Fibroblast of peridontal ligament (primary cell): ENCODE data around the gene NUTF2.

Experiments
- DNase-seq: peaks from one replicate; pipeline ENCODE4 v3.0.0-alpha.2; 2010; ENCODE audit errors: extremely low read depth

NUTF2 gene

GRCh38 chr16:67837811-67838210 lies 8.9 kb upstream of the NUTF2 start:
- DNase-seq: no peak

GRCh38 chr16:67841198-67841815 lies 5.4 kb upstream of the NUTF2 start:
- no peak for DNase-seq

- DNase-seq: peak; percentile 94
These were observed 4.8 kb upstream of the NUTF2 start, which contains the start of gene THAP11 for GRCh38 chr16:67841816-67842508. TSS of gene THAP11 (plus strand) at chr16:67842320. CDS start at chr16:67842555, 235 bp downstream.

- DNase-seq: peak; percentile 46
These were observed 4.0 kb upstream of the NUTF2 start for GRCh38 chr16:67842509-67843342.

- peak; percentile 31 for DNase-seq
These were observed 3.4 kb upstream of the NUTF2 start for GRCh38 chr16:67843343-67843765.

- DNase-seq: peak; percentile 52
These were observed 2.2 kb upstream of the NUTF2 start for GRCh38 chr16:67844497-67844896.

- no peak for DNase-seq
These were observed 1.3 kb upstream of the NUTF2 start for GRCh38 chr16:67845291-67846062.

- no peak for DNase-seq
These were observed 742 bp upstream of the NUTF2 start for GRCh38 chr16:67846063-67846319.

- peak; percentile 28 for DNase-seq
These were observed 530 bp downstream of the NUTF2 start, which contains the start of gene CENPT for GRCh38 chr16:67847064-67847861. TSS of gene CENPT (minus strand) at chr16:67847693. CDS start at chr16:67833859, 13,834 bp downstream.

GRCh38 chr16:67848118-67848517 lies 1.4 kb downstream of the NUTF2 start:
- no peak for DNase-seq

- no peak for DNase-seq
These were observed 6.9 kb downstream of the NUTF2 start for GRCh38 chr16:67853670-67854069.

- DNase-seq: no peak
These were observed 9.1 kb downstream of the NUTF2 start for GRCh38 chr16:67855789-67856188.

- DNase-seq: no peak
These were observed 10.3 kb downstream of the NUTF2 start for GRCh38 chr16:67856927-67857546.

GRCh38 chr16:67857547-67858233 lies 11.0 kb downstream of the NUTF2 start:
- peak; percentile 84 for DNase-seq

GRCh38 chr16:67858500-67858899 lies 11.8 kb downstream of the NUTF2 start:
- no peak for DNase-seq

- DNase-seq: peak; percentile 58
These were observed 14.1 kb downstream of the NUTF2 start for GRCh38 chr16:67860589-67861398.

- no peak for DNase-seq
These were observed 15.1 kb downstream of the NUTF2 start for GRCh38 chr16:67861877-67862276.

GRCh38 chr16:67862623-67863583 lies 16.2 kb downstream of the NUTF2 start:
- peak; percentile 87 for DNase-seq
